MM.1S (cell line): Measurements from ENCODE around the gene RNFT1.
A peak's percentile ranks its signal among the peaks of the same experiment; 100 is the strongest.
"Not testable (repeated sequence)": the region's sequence is repeated elsewhere in the genome, so short reads cannot be mapped to it uniquely, and the experiment has no call there.

Experiments used
- DNase-seq: peaks from one replicate; pipeline ENCODE4 v3.0.0-alpha.2; 2015
- H2AFZ ChIP-seq: fragments of 300-600 bp; sonication (generic); 2 replicates; pipeline ENCODE4 v1.6.0; 2016; ENCODE audit warnings: antibody characterized with exemption, low read length
- H3F3A ChIP-seq: fragments of 300-600 bp; sonication (generic); 2 replicates; pipeline ENCODE4 v1.6.1; 2016; ENCODE audit warnings: mild to moderate bottlenecking, antibody characterized with exemption, low read length, moderate library complexity, mixed read lengths; ENCODE audit not compliant: insufficient read depth
- H3K27ac ChIP-seq: fragments of 300-600 bp; sonication (generic); 2 replicates; pipeline ENCODE4 v1.5.1; 2016; ENCODE audit warnings: mild to moderate bottlenecking, low read length
- H3K27me3 ChIP-seq: fragments of 300-600 bp; sonication (generic); replicated peaks from 2 replicates; pipeline ENCODE4 v1.6.0; 2016; ENCODE audit warnings: low read length; ENCODE audit not compliant: insufficient read depth
- H3K36me3 ChIP-seq: fragments of 300-600 bp; sonication (generic); replicated peaks from 2 replicates; pipeline ENCODE4 v1.6.1; 2016; ENCODE audit warnings: mild to moderate bottlenecking, low read length, mixed read lengths; ENCODE audit not compliant: insufficient read depth
- H3K4me1 ChIP-seq: fragments of 300-600 bp; sonication (generic); 2 replicates; pipeline ENCODE4 v1.6.1; 2016; ENCODE audit warnings: low read length, mixed read lengths
- H3K4me2 ChIP-seq: fragments of 300-600 bp; sonication (generic); 2 replicates; pipeline ENCODE4 v1.6.0; 2016; ENCODE audit warnings: low read depth, low read length
- H3K4me3 ChIP-seq: fragments of 300-600 bp; sonication (generic); 2 replicates; pipeline ENCODE4 v1.5.1; 2016; ENCODE audit warnings: low read length, mixed read lengths
- H3K79me2 ChIP-seq: fragments of 300-600 bp; sonication (generic); 2 replicates; pipeline ENCODE4 v1.6.1; 2016; ENCODE audit warnings: mixed run types, low read length, mixed read lengths
- H3K9ac ChIP-seq: fragments of 300-600 bp; sonication (generic); 2 replicates; pipeline ENCODE4 v1.6.1; 2016; ENCODE audit warnings: low read length, mixed read lengths
- H3K9me2 ChIP-seq: fragments of 300-600 bp; sonication (generic); replicated peaks from 2 replicates; pipeline ENCODE4 v1.6.1; 2016; ENCODE audit warnings: mild to moderate bottlenecking, low read length, mixed read lengths; ENCODE audit not compliant: insufficient read depth
- H3K9me3 ChIP-seq: fragments of 300-600 bp; sonication (generic); replicated peaks from 2 replicates; pipeline ENCODE4 v1.6.1; 2016; ENCODE audit warnings: mild to moderate bottlenecking, low read length, mixed read lengths; ENCODE audit not compliant: insufficient read depth
- H4K20me1 ChIP-seq: fragments of 300-600 bp; sonication (generic); 2 replicates; pipeline ENCODE4 v1.6.1; 2016; ENCODE audit warnings: mild to moderate bottlenecking, low read length, moderate library complexity, mixed read lengths; ENCODE audit not compliant: insufficient read depth
- CTCF ChIP-seq: fragments of 300-600 bp; sonication (generic); IDR thresholded peaks from 2 replicates; pipeline ENCODE4 v1.5.1; 2016; ENCODE audit warnings: antibody characterized with exemption, low read length, mixed read lengths
- EZH2 ChIP-seq: fragments of 300-600 bp; sonication (generic); optimal IDR thresholded peaks from 2 replicates; pipeline ENCODE3; 2017; ENCODE audit warnings: low read depth, mild to moderate bottlenecking, antibody characterized with exemption, low read length, mixed read lengths

RNFT1 gene

GRCh38 chr17:59964482-59965328 is at the start of gene RNFT1:
Gene RNFT1, minus strand, starts transcription at chr17:59964740. Its CDS starts 77 bp downstream, at chr17:59964663.
- Histone ChIP-seq H3K9ac (peak within 1 kb of the TSS; percentile 70), H2AFZ (peak within 1 kb of the TSS; percentile 94), H3K4me2 (peak within 1 kb of the TSS; percentile 81), H3K4me3 (peak within 1 kb of the TSS; percentile 84), H3K36me3 (no peaks in the 10 kb centered on the region), H3K9me3 (no peaks in the 10 kb centered on the region), H3K79me2 (no peaks in the 10 kb centered on the region), H4K20me1 (no peaks in the 10 kb centered on the region), H3K4me1 (no peaks in the 10 kb centered on the region), H3K27ac (peak within 1 kb of the TSS; percentile 65), H3K9me2 (no peaks in the 10 kb centered on the region), H3F3A (peaks cover 8% of the 10 kb centered on the region; the same call in 1 of the 2 replicates), H3K27me3 (no peaks in the 10 kb centered on the region)
- peak; percentile 88 for DNase-seq
- no peak for TF ChIP-seq EZH2

- not testable (repeated sequence) for H3K27ac ChIP-seq, H3K79me2 ChIP-seq, H3K36me3 ChIP-seq, H4K20me1 ChIP-seq, H3K4me1 ChIP-seq, H3K4me3 ChIP-seq, H3K27me3 ChIP-seq, H3K4me2 ChIP-seq, H2AFZ ChIP-seq, DNase-seq, H3F3A ChIP-seq, H3K9me3 ChIP-seq, H3K9me2 ChIP-seq, H3K9ac ChIP-seq
Observed at GRCh38 chr17:60009326-60009725, 44.8 kb upstream of the RNFT1 start.

- not testable (repeated sequence) for H4K20me1 ChIP-seq, H3K27ac ChIP-seq, H3F3A ChIP-seq, H3K9ac ChIP-seq, H2AFZ ChIP-seq, H3K4me1 ChIP-seq, H3K79me2 ChIP-seq, H3K36me3 ChIP-seq, H3K4me2 ChIP-seq, H3K9me2 ChIP-seq, H3K27me3 ChIP-seq, DNase-seq, H3K9me3 ChIP-seq, H3K4me3 ChIP-seq
Observed at GRCh38 chr17:60008377-60008776, 43.8 kb upstream of the RNFT1 start.

- Histone ChIP-seq H3K27me3 (no peaks in the 10 kb centered on the region), H3K4me3 (no peak overlapping the region), H3K27ac (no peak overlapping the region), H3K9me2 (no peaks in the 10 kb centered on the region), H3K9ac (no peak overlapping the region), H3F3A (no peaks in the 10 kb centered on the region), H3K79me2 (no peaks in the 10 kb centered on the region), H3K4me1 (no peaks in the 10 kb centered on the region), H3K4me2 (no peak overlapping the region), H4K20me1 (no peaks in the 10 kb centered on the region), H3K9me3 (no peaks in the 10 kb centered on the region), H3K36me3 (no peaks in the 10 kb centered on the region), H2AFZ (no peak overlapping the region)
- DNase-seq = no peak
- TF ChIP-seq CTCF (no peak), EZH2 (no peak)
Observed at GRCh38 chr17:60006160-60006559, 41.6 kb upstream of the RNFT1 start.

- not testable (repeated sequence) for DNase-seq, H3K27ac ChIP-seq, H3K4me3 ChIP-seq, H3K36me3 ChIP-seq, H3K4me2 ChIP-seq, H3K79me2 ChIP-seq, H3K9ac ChIP-seq, H3K4me1 ChIP-seq, H3K27me3 ChIP-seq, H3F3A ChIP-seq, H2AFZ ChIP-seq, H3K9me2 ChIP-seq, H4K20me1 ChIP-seq, H3K9me3 ChIP-seq
Observed at GRCh38 chr17:60004561-60004960, 40.0 kb upstream of the RNFT1 start.

- H3F3A ChIP-seq, H3K4me1 ChIP-seq, H4K20me1 ChIP-seq, H3K4me3 ChIP-seq, H3K36me3 ChIP-seq, H3K27ac ChIP-seq, H3K9ac ChIP-seq, H2AFZ ChIP-seq, H3K79me2 ChIP-seq, H3K9me2 ChIP-seq, H3K27me3 ChIP-seq, H3K4me2 ChIP-seq, DNase-seq, H3K9me3 ChIP-seq: not testable (repeated sequence)
Observed at GRCh38 chr17:60002405-60002804, 37.9 kb upstream of the RNFT1 start.

GRCh38 chr17:59996608-59997007 is 32.1 kb upstream of the RNFT1 start:
- H3K4me3 ChIP-seq, H3K79me2 ChIP-seq, H2AFZ ChIP-seq, H3K9me2 ChIP-seq, H3K36me3 ChIP-seq, H3F3A ChIP-seq, H3K4me1 ChIP-seq, H3K27ac ChIP-seq, DNase-seq, H3K9ac ChIP-seq, H3K4me2 ChIP-seq, H3K27me3 ChIP-seq, H4K20me1 ChIP-seq, H3K9me3 ChIP-seq: not testable (repeated sequence)
